Prostate gland (tissue), 2 donors: ENCODE results near the gene AOAH. TPM values are rescaled to one million over a fixed set of nuclear protein-coding genes. Genes with fewer than 3 reads are reported as not detected.

Source experiments
- DNase-seq: peaks from one replicate; pipeline ENCODE4 v3.0.0-alpha.2; 2019; ENCODE audit warnings: low spot score
- H3K27ac ChIP-seq, 2 donors: fragments of 200-600 bp; sonication (generic); 2 replicates each; pipeline ENCODE4 v1.5.1; 2017 to 2019
- H3K27me3 ChIP-seq: fragments of 200-600 bp; sonication (generic); replicated peaks from 2 replicates; pipeline ENCODE4 v1.5.1; 2019; ENCODE audit not compliant: insufficient read depth
- H3K36me3 ChIP-seq, 2 donors: fragments of 200-600 bp; sonication (generic); 1 replicate in 1 of 2; 2 replicates in 1 of 2; pipeline versions ENCODE4 v1.5.1 to v1.8.1; 2017 to 2019
- H3K4me1 ChIP-seq: fragments of 200-600 bp; sonication (generic); replicated peaks from 2 replicates; pipeline ENCODE4 v1.5.1; 2019
- H3K4me3 ChIP-seq, 2 donors: fragments of 200-600 bp; sonication (generic); 2 replicates each; pipeline ENCODE4 v1.5.1; 2017 to 2019
- H3K9me3 ChIP-seq: fragments of 200-600 bp; sonication (generic); 2 replicates; pipeline ENCODE4 v1.5.1; 2017
- CTCF ChIP-seq, 4 experiments: fragments of 200-600 bp in 2 of 4; fragments of 450-650 bp in 2 of 4; sonication (generic) in 2 of 4; IDR thresholded peaks; 1 replicate in 3 of 4; 2 replicates in 1 of 4; pipeline ENCODE4 v1.5.1; 2016 to 2019; ENCODE audit warnings: antibody characterized with exemption in 4 of 4, mild to moderate bottlenecking in 2 of 4, moderate library complexity in 2 of 4
- POLR2A ChIP-seq: fragments of 450-650 bp; IDR thresholded peaks from one replicate; pipeline ENCODE4 v1.6.1; 2016; ENCODE audit warnings: antibody characterized with exemption, mild to moderate bottlenecking
- POLR2AphosphoS5 ChIP-seq: sonication (generic); formaldehyde crosslinking; IDR thresholded peaks from one replicate; pipeline ENCODE4 v1.6.1; 2017; ENCODE audit warnings: antibody characterized with exemption
- WGBS: methylation state at CpG from one replicate; pipeline ENCODE4 v1.1.5; 2018; 5-methylcytosine and 5-hydroxymethylcytosine counted together
- intact Hi-C: fragments of 100-400 bp; cut with DNase I; formaldehyde crosslinking; loops from one replicate; pipeline ENCODE4 v1.14.2; 2022
- total RNA-seq, 2 donors: library from RNA; depleted of rRNA; stranded (reverse); fragments of >200 nt; gene quantifications; one replicate each; pipeline ENCODE4 v1.1.0, GENCODE V29; 2016

Gene AOAH
- total RNA-seq, 2 donors from 2014 or later: 4.1 to 4.8 TPM

- TF ChIP-seq CTCF (IDR thresholded peaks at IDR 0.05) (no peak), POLR2AphosphoS5 (no peak), POLR2A (no peak)
- Histone ChIP-seq H3K9me3 (no peaks in the 10 kb centered on the region), H3K27ac (no peak overlapping the region), H3K4me1 (no peaks in the 10 kb centered on the region), H3K4me3 (no peak overlapping the region), H3K36me3 (no peaks in the 10 kb centered on the region), H3K27me3 (no peaks in the 10 kb centered on the region)
- no peak for DNase-seq
- intact Hi-C loops: no loop called here
- 70% methylated on average over 2 of the region's 2 CpGs for whole genome bisulfite sequencing
Measured at GRCh38 chr7:36667007-36667745, 57.1 kb downstream of the AOAH start.

DNA sequence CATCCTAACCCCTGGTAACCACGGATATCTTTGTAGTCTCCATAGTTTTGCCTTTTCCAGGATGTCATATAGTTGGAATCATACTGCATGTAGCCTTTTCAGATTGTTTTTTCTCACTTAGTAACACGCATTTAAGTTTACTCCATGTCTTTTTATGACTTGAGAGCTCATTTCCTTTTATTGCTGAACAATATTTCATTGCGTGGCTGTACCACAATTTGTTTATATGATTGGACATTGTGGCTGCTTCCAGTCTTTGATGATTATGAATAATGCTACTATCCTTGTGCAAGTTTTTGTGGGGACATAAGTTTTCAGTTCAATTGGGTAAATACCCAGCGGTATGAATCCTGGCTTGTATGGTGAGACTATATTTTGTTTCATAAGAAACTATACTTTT, 60.8 kb downstream of the AOAH start:
- TF ChIP-seq POLR2AphosphoS5 (no peak), POLR2A (no peak), CTCF (IDR thresholded peaks at IDR 0.05) (no peak)
- no peak for DNase-seq
- H3K27me3 ChIP-seq: no peaks in the 10 kb centered on the region
- no peak overlapping the region for H3K27ac ChIP-seq
- no peaks in the 10 kb centered on the region for H3K9me3 ChIP-seq
- H3K4me1 ChIP-seq: no peaks in the 10 kb centered on the region
- H3K4me3 ChIP-seq: no peak overlapping the region
- intact Hi-C loops: no loop called here
- WGBS: 77% methylated on average over 4 of the region's 4 CpGs
- H3K36me3 ChIP-seq: no peaks in the 10 kb centered on the region

DNA sequence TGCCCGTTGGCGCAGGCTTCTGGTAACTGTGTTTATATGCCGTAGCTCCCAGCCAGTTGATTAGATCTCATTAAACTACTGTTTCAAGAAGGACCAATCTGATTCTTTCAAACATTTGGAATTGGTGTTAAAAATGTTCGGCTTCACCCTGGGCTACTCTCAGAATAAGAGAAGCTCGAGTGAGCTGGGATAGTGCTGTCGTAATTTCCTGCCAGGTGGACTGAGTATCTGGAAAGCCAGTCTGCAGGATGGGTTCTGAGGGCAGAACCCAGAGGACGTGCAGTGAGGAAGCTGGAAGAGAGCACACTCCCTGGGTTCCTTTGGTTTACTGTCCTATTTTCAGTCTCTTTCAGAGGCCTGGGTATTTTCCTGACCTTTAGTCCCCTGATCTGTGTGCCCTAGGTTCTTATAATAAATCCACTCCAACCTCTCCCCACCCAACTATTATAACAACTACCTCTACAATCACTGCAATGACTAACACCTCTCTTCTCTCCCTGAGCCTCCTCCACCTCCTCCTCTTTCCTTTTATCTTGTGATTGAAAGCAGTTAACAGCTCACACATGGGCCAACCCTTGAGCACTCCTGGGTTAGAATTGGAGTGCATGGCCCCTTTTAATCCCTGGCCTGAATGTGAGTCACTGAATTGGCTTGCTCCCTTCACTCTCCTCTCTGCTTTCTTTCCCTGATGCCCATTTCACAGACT, 63.0 kb downstream of the AOAH start:
- TF ChIP-seq CTCF (IDR thresholded peaks at IDR 0.05) (no peak), POLR2A (no peak), POLR2AphosphoS5 (no peak)
- Histone ChIP-seq H3K4me3 (no peak overlapping the region), H3K27ac (no peak overlapping the region), H3K36me3 (no peaks in the 10 kb centered on the region), H3K4me1 (no peaks in the 10 kb centered on the region), H3K9me3 (no peaks in the 10 kb centered on the region), H3K27me3 (no peaks in the 10 kb centered on the region)
- intact Hi-C loops: no loop called here
- DNase-seq: no peak
- 72% methylated on average over 7 of the region's 7 CpGs for WGBS

DNA sequence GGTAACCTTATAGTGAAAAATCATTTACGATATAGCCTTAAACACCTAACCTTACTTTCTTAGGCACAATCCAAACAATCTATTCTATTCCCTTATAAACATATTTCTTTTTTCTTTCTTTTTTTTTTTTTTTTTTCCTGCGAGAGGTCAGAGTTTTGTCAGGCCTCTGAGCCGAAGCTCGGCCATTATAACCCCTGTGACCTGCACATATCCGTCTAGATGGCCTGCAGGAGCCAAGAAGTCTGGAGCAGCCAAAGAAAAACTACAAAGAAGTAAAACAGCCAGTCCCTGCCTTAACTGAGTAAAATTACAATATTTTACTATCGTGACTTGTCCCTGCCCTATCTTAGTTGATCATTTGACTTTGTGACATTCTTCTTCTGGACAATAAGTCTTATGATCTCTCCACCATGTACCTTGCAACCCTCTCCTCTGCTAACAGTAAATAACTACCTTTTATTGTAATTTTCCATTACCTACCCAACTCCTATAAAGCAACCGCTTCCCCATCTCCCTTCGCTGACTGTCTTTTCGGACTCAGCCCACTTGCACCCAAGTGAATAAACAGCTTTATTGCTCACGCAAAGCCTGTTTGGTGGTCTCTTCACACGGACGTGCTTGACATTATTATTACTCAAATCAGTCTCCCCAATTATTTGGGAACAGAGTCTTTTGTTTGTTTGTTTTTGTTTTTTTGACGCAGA, 64.5 kb downstream of the AOAH start:
- Histone ChIP-seq H3K9me3 (no peaks in the 10 kb centered on the region), H3K36me3 (no peaks in the 10 kb centered on the region), H3K4me3 (no peak overlapping the region), H3K27ac (no peak overlapping the region), H3K4me1 (no peaks in the 10 kb centered on the region), H3K27me3 (no peaks in the 10 kb centered on the region)
- WGBS: 87% methylated on average over 13 of the region's 13 CpGs
- TF ChIP-seq POLR2A (no peak), CTCF (IDR thresholded peaks at IDR 0.05) (no peak), POLR2AphosphoS5 (no peak)
- DNase-seq: no peak
- intact Hi-C loops: no loop called here
